ENCODE data around the gene GRK4.
A peak's percentile ranks its signal among the peaks of the same experiment; 100 is the strongest.

The GRK4 gene

GRCh38 chr4:2934813-2935761, 28.3 kb upstream of the GRK4 start:
- H3K36me3 ChIP-seq (ENCODE audit: low read depth), result peaks cover 53% of the 10 kb centered on the region

GRCh38 chr4:2935762-2936743, 27.3 kb upstream of the GRK4 start:
- Histone ChIP-seq H3K4me1 (ENCODE audit: insufficient read depth, poor library complexity, severe bottlenecking) (peaks cover 20% of the 10 kb centered on the region), H3K27me3 (ENCODE audit: insufficient read depth, poor library complexity, severe bottlenecking) (no peaks in the 10 kb centered on the region), H3K27ac (ENCODE audit: poor library complexity, severe bottlenecking) (peak overlapping the region; percentile 96), H3K4me3 (ENCODE audit: severe bottlenecking) (peak overlapping the region; percentile 94), H3K36me3 (ENCODE audit: low read depth) (peaks cover 53% of the 10 kb centered on the region), H3K9me3 (ENCODE audit: severe bottlenecking) (no peaks in the 10 kb centered on the region)
- no peak for TF ChIP-seq CTCF (IDR thresholded peaks at IDR 0.05; ENCODE audit: poor library complexity, severe bottlenecking)
- peak; percentile 48 for ATAC-seq (ENCODE audit: low read depth)
- peak; percentile 90 for DNase-seq (ENCODE audit: low spot score)

More at GRCh38 chr4:2934813-2935761, 28.3 kb upstream of the GRK4 start:
- no peak for TF ChIP-seq CTCF (IDR thresholded peaks at IDR 0.05; ENCODE audit: poor library complexity, severe bottlenecking)
- Histone ChIP-seq H3K4me3 (ENCODE audit: severe bottlenecking) (peak overlapping the region; percentile 94), H3K4me1 (ENCODE audit: insufficient read depth, poor library complexity, severe bottlenecking) (peaks cover 20% of the 10 kb centered on the region), H3K9me3 (ENCODE audit: severe bottlenecking) (no peaks in the 10 kb centered on the region), H3K27ac (ENCODE audit: poor library complexity, severe bottlenecking) (peak overlapping the region; percentile 96), H3K27me3 (ENCODE audit: insufficient read depth, poor library complexity, severe bottlenecking) (no peaks in the 10 kb centered on the region)
- DNase-seq (ENCODE audit: low spot score), result peak; percentile 92
- ATAC-seq (ENCODE audit: low read depth), result peak; percentile 3; the same call in 2 of the 3 replicates

- no peak for TF ChIP-seq CTCF (IDR thresholded peaks at IDR 0.05; ENCODE audit: poor library complexity, severe bottlenecking)
- Histone ChIP-seq H3K27me3 (ENCODE audit: insufficient read depth, poor library complexity, severe bottlenecking) (no peaks in the 10 kb centered on the region), H3K4me3 (ENCODE audit: severe bottlenecking) (no peak overlapping the region), H3K4me1 (ENCODE audit: insufficient read depth, poor library complexity, severe bottlenecking) (peaks cover 20% of the 10 kb centered on the region), H3K36me3 (ENCODE audit: low read depth) (peaks cover 53% of the 10 kb centered on the region), H3K27ac (ENCODE audit: poor library complexity, severe bottlenecking) (peak overlapping the region; percentile 96), H3K9me3 (ENCODE audit: severe bottlenecking) (no peaks in the 10 kb centered on the region)
- ATAC-seq (ENCODE audit: low read depth) (peak; percentile 52), DNase-seq (ENCODE audit: low spot score) (peak; percentile 85)
Measured at GRCh38 chr4:2936773-2937145, 26.6 kb upstream of the GRK4 start.

GRCh38 chr4:2937146-2937857, 26.1 kb upstream of the GRK4 start:
- Histone ChIP-seq H3K27ac (ENCODE audit: poor library complexity, severe bottlenecking) (peak overlapping the region; percentile 96), H3K9me3 (ENCODE audit: severe bottlenecking) (no peaks in the 10 kb centered on the region), H3K36me3 (ENCODE audit: low read depth) (peaks cover 55% of the 10 kb centered on the region), H3K4me3 (ENCODE audit: severe bottlenecking) (no peak overlapping the region), H3K27me3 (ENCODE audit: insufficient read depth, poor library complexity, severe bottlenecking) (no peaks in the 10 kb centered on the region), H3K4me1 (ENCODE audit: insufficient read depth, poor library complexity, severe bottlenecking) (peaks cover 20% of the 10 kb centered on the region)
- peak; percentile 59 for ATAC-seq (ENCODE audit: low read depth)
- peak; percentile 97 for DNase-seq (ENCODE audit: low spot score)
- TF ChIP-seq CTCF (IDR thresholded peaks at IDR 0.05; ENCODE audit: poor library complexity, severe bottlenecking), result no peak
